Lower lobe of right lung (tissue), 2 donors: Measurements from ENCODE around the gene DCUN1D1. TPM values are rescaled to one million over a fixed set of nuclear protein-coding genes. Genes with fewer than 3 reads are reported as not detected.

Experiments used
- ATAC-seq, 2 donors: fragments of 200-7000 bp; cut with Tn5 transposase; one replicate each; pipeline ENCODE4 v1.9.1; 2020 to 2022; ENCODE audit warnings: mild to moderate bottlenecking in 2 of 2, moderate library complexity in 2 of 2
- DNase-seq: peaks from one replicate; pipeline ENCODE4 v3.0.0-alpha.2; 2020
- H3K27ac ChIP-seq: fragments of 200-600 bp; one replicate; pipeline ENCODE4 v1.8.0; 2022
- H3K27me3 ChIP-seq: fragments of 200-600 bp; one replicate; pipeline ENCODE4 v1.8.0; 2022; ENCODE audit warnings: low read depth
- H3K36me3 ChIP-seq: fragments of 200-600 bp; one replicate; pipeline ENCODE4 v1.8.0; 2022; ENCODE audit warnings: mild to moderate bottlenecking
- H3K4me1 ChIP-seq: fragments of 200-600 bp; one replicate; pipeline ENCODE4 v1.8.0; 2022
- H3K4me3 ChIP-seq: fragments of 200-600 bp; one replicate; pipeline ENCODE4 v1.8.0; 2022; ENCODE audit warnings: mild to moderate bottlenecking
- H3K9me3 ChIP-seq: fragments of 200-600 bp; one replicate; pipeline ENCODE4 v1.8.0; 2022
- intact Hi-C: fragments of 100-400 bp; cut with DNase I; formaldehyde crosslinking; loops from one replicate; pipeline ENCODE4 v1.11.0; 2022
- total RNA-seq: library from RNA; stranded (reverse); fragmentation: NEBNext Ultra II Directional; extraction: Animal tissue kit (Norgen Biotek cat#: 25700); gene quantifications from one replicate; pipeline ENCODE4 v1.2.1, GENCODE V29; 2021
- TF ChIP-seq, protein P1 (sequence below): fragments of 200-600 bp; IDR thresholded peaks from one replicate; pipeline ENCODE4 v1.8.0; 2022; ENCODE audit warnings: antibody characterized with exemption, mild to moderate bottlenecking
- donor health status: DM: no; HTN: yes; CAD: no; lungs with severe emphysema.

The DCUN1D1 gene
- total RNA-seq, 1 donor from 2014 or later, result 53.2 TPM

DNA sequence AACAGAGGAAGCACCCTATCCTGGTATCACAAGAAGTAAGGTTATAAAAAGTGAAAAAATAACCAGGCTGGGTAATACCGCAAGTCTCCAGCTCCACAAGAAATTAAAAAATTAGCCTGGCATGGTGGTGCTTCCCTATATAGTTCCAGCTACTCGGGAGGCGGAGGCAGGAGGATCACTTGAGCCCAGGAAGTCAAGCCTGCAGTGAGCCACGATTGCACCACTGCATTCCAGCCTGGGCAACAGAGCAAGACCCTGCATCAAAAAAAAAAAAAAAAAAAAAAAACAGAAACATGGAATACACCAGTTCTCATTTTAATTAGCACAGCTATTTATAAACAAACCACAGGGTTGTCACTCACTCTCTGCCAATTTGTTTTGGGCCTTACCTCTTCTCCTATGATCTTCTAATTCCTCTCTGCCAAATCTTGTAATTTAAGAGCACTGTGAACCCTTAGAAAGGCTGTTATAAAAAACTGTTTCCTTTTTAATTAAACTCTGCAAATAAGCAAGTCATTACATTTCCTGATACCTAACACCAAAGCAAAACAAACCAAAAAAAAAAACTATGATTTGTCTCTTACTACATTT lies 22.6 kb downstream of the DCUN1D1 start:
- ATAC-seq, result no peak
- TF ChIP-seq, protein P1, sequence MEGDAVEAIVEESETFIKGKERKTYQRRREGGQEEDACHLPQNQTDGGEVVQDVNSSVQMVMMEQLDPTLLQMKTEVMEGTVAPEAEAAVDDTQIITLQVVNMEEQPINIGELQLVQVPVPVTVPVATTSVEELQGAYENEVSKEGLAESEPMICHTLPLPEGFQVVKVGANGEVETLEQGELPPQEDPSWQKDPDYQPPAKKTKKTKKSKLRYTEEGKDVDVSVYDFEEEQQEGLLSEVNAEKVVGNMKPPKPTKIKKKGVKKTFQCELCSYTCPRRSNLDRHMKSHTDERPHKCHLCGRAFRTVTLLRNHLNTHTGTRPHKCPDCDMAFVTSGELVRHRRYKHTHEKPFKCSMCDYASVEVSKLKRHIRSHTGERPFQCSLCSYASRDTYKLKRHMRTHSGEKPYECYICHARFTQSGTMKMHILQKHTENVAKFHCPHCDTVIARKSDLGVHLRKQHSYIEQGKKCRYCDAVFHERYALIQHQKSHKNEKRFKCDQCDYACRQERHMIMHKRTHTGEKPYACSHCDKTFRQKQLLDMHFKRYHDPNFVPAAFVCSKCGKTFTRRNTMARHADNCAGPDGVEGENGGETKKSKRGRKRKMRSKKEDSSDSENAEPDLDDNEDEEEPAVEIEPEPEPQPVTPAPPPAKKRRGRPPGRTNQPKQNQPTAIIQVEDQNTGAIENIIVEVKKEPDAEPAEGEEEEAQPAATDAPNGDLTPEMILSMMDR, result no peak

GRCh38 chr3:182957226-182957625 lies 23.1 kb downstream of the DCUN1D1 start:
- ATAC-seq, result no peak
- Histone ChIP-seq H3K27me3 (no peaks in the 10 kb centered on the region), H3K4me1 (no peaks in the 10 kb centered on the region), H3K27ac (no peak overlapping the region), H3K4me3 (no peak overlapping the region), H3K36me3 (peaks cover 33% of the 10 kb centered on the region), H3K9me3 (no peaks in the 10 kb centered on the region)
- TF ChIP-seq, protein P1, result no peak
- intact Hi-C loops, result no loop called here
- DNase-seq, result no peak

More for the DNA sequence above, 22.6 kb downstream of the DCUN1D1 start:
- no peak overlapping the region for H3K4me3 ChIP-seq
- no peak overlapping the region for H3K27ac ChIP-seq
- intact Hi-C loops, result no loop called here
- H3K4me1 ChIP-seq, result no peaks in the 10 kb centered on the region
- H3K27me3 ChIP-seq, result no peaks in the 10 kb centered on the region
- peaks cover 38% of the 10 kb centered on the region for H3K36me3 ChIP-seq
- DNase-seq, result no peak
- H3K9me3 ChIP-seq, result no peaks in the 10 kb centered on the region

- intact Hi-C loops, result no loop called here
- TF ChIP-seq, protein P1, result no peak
- no peak overlapping the region for H3K27ac ChIP-seq
- DNase-seq (no peak), ATAC-seq (no peak)
- no peaks in the 10 kb centered on the region for H3K9me3 ChIP-seq
- no peaks in the 10 kb centered on the region for H3K27me3 ChIP-seq
- no peaks in the 10 kb centered on the region for H3K4me1 ChIP-seq
- H3K36me3 ChIP-seq, result peaks cover 22% of the 10 kb centered on the region
- H3K4me3 ChIP-seq, result no peak overlapping the region
These were observed 25.6 kb downstream of the DCUN1D1 start for GRCh38 chr3:182954553-182955235.

DNA sequence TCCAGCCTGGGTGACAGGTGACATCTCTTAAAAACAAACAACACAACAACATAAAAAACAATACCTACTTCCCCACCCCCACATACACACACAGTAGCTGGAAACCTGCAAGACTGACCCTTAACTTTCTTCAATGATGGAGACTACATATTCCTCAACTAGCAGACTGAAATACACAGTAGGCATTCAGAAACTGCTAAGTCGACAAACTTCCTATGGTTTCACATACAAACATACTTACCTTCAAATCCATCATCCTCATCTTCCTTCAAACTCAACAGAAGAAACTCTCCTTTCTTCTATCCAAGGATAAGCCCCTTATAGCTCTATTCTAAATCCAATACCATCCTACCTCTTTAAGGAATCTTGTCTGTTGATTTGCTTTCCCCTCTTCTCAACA lies 30.6 kb downstream of the DCUN1D1 start:
- H3K27ac ChIP-seq, result no peak overlapping the region
- ATAC-seq, result no peak
- H3K27me3 ChIP-seq, result no peaks in the 10 kb centered on the region
- intact Hi-C loops, result no loop called here
- no peaks in the 10 kb centered on the region for H3K9me3 ChIP-seq
- TF ChIP-seq, protein P1, result no peak
- H3K36me3 ChIP-seq, result peaks cover 37% of the 10 kb centered on the region
- H3K4me1 ChIP-seq, result no peaks in the 10 kb centered on the region
- no peak overlapping the region for H3K4me3 ChIP-seq
- no peak for DNase-seq

DNA sequence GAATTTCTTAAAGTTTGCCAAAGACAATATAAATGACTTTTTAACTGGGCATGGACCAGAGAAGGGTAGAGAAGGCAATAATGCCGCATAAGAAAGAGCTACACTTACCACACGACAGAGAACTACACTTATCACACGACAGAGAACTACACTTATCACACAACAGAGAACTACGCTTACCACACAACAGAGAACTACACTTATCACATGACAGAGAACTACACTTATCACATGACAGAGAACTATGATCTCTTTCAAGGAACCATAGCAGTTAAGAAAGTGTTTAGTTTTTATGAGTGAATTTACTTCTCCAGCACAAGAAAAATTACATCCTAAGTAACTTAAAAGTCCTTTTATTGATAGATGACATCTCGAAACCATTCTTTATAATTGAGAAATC lies 32.0 kb downstream of the DCUN1D1 start:
- TF ChIP-seq, protein P1, result no peak
- intact Hi-C loops, result no loop called here
- DNase-seq (no peak), ATAC-seq (no peak)
- Histone ChIP-seq H3K4me1 (no peaks in the 10 kb centered on the region), H3K4me3 (no peak overlapping the region), H3K27me3 (no peaks in the 10 kb centered on the region), H3K27ac (no peak overlapping the region), H3K9me3 (no peaks in the 10 kb centered on the region), H3K36me3 (peaks cover 39% of the 10 kb centered on the region)
